Measurements from ENCODE around the gene BARX1.
"Not testable (repeated sequence)": the region's sequence is repeated elsewhere in the genome, so short reads cannot be mapped to it uniquely, and the experiment has no call there.

The BARX1 gene

DNA sequence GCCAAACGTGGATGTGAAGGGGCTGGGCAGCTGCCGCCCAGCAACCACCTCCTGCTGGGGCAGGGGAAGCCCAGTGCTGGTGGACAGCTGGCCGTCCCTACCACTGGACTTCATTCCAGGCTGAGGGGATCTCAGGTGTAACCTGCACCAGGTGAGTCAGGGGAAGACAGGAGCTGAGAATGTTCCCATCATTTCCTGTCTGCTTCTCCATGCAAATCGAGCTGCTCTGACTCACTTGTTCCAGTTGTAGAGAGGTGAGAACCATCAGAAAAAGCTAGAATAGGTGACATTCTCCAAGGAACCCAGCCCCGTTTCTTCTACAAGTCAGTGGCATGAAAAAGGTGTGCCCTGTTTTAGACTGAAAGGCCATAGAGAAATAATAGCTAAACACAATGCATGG, 21.8 kb upstream of the BARX1 start:
- no peak overlapping the region for H3K4me3 ChIP-seq (ENCODE audit: low read depth, low read length)
- TF ChIP-seq, protein P1, sequence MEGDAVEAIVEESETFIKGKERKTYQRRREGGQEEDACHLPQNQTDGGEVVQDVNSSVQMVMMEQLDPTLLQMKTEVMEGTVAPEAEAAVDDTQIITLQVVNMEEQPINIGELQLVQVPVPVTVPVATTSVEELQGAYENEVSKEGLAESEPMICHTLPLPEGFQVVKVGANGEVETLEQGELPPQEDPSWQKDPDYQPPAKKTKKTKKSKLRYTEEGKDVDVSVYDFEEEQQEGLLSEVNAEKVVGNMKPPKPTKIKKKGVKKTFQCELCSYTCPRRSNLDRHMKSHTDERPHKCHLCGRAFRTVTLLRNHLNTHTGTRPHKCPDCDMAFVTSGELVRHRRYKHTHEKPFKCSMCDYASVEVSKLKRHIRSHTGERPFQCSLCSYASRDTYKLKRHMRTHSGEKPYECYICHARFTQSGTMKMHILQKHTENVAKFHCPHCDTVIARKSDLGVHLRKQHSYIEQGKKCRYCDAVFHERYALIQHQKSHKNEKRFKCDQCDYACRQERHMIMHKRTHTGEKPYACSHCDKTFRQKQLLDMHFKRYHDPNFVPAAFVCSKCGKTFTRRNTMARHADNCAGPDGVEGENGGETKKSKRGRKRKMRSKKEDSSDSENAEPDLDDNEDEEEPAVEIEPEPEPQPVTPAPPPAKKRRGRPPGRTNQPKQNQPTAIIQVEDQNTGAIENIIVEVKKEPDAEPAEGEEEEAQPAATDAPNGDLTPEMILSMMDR (IDR thresholded peaks at IDR 0.05; ENCODE audit: low read depth, low read length): no peak

DNA sequence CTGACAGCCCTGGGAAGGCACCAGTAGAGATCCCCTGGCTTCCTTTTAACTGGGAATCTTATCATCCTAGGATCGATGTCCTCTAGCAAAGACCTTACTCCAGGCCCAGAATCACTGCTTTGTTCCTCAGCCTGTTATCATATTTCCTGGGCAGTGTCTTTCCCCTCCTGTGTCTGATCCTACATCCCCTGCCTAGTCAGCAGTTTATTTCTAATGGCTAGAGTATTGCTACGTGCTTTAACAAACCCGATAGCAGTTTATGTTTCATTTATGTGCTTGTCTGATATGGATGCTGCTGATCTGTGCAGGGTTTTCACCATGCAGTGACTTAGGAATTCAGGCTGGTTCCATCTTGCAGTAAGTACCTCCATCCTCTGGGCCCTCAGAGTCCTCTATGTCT, 20.9 kb upstream of the BARX1 start:
- TF ChIP-seq, protein P1 (IDR thresholded peaks at IDR 0.05; ENCODE audit: low read depth, low read length): no peak
- no peak overlapping the region for H3K4me3 ChIP-seq (ENCODE audit: low read depth, low read length)

DNA sequence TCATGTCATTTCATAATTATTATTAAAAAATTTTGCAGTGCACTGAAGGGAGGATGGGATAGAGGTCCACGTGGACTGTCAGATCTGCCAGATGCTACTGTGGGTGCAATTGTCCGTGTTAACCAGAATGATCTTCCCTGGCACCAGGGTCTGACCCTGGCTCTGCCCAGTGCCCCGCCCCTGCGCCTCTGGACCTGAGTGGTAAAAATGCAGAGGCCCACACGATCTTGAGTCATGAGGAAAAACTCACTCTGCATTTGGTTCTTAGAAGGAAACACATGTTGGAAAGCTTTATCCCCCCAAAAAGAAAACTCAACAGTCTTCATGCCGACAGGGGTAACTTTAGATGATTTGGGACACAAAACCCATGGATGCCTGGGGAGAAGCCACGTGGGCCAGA, 20.1 kb upstream of the BARX1 start:
- TF ChIP-seq, protein P1 (IDR thresholded peaks at IDR 0.05; ENCODE audit: low read depth, low read length): no peak
- no peak overlapping the region for H3K4me3 ChIP-seq (ENCODE audit: low read depth, low read length)

DNA sequence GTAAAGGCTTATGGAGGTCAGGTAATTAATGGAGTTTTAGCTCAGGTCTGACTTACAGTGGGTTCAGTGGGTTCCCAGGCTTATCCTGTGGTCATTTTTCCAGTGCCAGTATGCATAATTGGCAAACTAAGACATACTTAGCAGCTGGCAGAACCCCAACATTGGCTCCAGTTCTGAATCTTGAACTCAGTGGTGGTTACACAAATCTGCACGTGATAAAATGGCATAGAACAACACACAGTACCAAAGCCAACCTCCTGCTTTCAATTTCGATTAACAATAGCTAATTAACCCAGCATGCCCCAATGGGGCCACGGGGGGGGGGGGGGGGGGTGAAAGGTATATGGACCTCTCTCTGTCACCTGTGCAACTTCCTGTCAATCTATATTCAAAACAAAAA, 19.0 kb upstream of the BARX1 start:
- TF ChIP-seq, protein P1 (IDR thresholded peaks at IDR 0.05; ENCODE audit: low read depth, low read length): no peak
- no peak overlapping the region for H3K4me3 ChIP-seq (ENCODE audit: low read depth, low read length)

DNA sequence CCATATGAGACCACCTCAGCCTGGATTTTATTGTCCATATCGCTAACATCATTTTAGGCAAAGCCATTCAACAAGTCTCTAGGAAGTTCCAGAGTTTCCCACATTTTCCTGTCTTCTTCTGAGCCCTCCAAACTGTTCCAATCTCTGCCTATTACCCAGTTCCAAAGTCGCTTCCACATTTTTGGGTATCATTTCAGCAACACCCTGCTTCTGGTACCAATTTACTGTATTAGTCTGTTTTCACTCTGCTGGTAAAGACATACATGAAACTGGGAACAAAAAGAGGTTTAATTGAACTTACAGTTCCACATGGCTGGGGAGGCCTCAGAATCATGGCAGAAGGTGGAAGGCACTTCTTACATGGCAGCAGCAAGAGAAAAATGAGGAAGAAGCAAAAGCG, 17.5 kb upstream of the BARX1 start:
- not testable (repeated sequence) for H3K4me3 ChIP-seq (ENCODE audit: low read depth, low read length)

DNA sequence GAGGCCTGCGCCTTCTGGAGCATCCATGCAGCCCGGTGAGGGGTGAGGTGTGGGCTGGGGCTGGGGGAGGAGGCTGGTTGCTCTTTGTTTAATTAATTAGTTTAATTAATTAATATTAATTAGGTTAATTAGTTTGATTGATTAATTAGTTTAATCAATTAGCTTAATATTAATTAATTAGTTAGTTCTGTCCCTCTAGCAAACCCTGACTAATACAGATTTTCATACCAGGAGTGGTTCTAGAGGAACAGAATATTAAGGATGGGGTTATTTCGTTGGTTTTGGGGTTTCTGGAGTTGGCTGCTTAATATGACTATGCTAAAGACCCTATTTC, 14.1 kb upstream of the BARX1 start:
- TF ChIP-seq, protein P1 (IDR thresholded peaks at IDR 0.05; ENCODE audit: low read depth, low read length): no peak
- no peak overlapping the region for H3K4me3 ChIP-seq (ENCODE audit: low read depth, low read length)

DNA sequence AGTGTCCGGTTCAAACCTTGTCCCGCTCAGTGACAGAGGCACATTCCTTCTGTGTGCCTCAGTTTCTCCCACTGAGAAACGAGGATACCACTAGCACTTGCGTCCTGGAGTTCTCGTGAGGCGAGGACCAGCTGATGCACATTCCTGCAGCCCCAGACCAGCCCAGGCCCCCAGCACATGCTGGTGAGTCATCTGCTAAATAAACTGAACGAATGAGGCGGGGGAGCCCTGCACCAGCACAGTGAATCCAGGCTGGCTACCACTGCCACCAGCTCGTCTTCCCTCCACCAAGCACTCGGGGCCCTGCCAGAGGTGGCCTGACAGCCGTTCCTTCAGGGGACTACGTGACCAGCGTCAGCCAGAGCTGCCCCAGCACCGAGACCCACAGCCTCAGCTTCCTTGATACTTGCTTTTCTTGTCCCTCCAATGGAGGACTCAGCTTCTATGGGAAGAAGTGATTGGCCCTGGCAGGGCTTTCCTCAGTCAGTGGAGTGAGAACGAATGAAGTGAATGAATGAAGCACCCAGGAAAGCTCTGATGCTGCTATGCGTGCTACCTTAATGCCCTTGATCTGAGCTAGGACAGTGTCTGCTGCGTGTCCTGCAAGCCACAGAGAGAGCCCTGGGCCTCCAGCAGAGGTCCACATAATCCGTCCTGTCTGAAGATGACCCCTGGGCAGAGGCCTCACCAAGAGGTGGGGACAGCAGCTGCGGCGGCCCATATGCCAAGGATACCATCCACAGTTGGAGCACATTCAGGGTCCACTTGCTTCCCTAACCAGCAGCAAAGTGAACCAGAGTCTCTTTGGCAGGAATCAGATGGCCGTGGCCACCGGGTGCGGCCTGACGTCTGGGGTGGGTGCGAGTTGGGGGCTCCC, 13.5 kb upstream of the BARX1 start:
- no peak overlapping the region for H3K4me3 ChIP-seq (ENCODE audit: low read depth, low read length)
- TF ChIP-seq, protein P1 (IDR thresholded peaks at IDR 0.05; ENCODE audit: low read depth, low read length): no peak

All from WI38 (cell line).